Panc1 (cell line): ENCODE data around the gene STAB2. TPM values are rescaled to one million over a fixed set of nuclear protein-coding genes. Genes with fewer than 3 reads are reported as not detected.
A peak's percentile ranks its signal among the peaks of the same experiment; 100 is the strongest.

Source experiments
- ATAC-seq: fragments of 200-7000 bp; cut with Tn5 transposase; 2 replicates; pipeline ENCODE4 v1.9.1; 2020; ENCODE audit warnings: mild to moderate bottlenecking, moderate library complexity
- BruUV-seq: library from RNA; stranded (reverse); fragments of 400-500 nt; replicated peaks from 2 replicates; lab custom pipeline; 2021; lab: Mats Ljungman, UMichigan
- CTCF ChIA-PET: fragments of 300-600 bp; sonication (Branson Sonifier 250); formaldehyde crosslinking; loops from one replicate; lab custom pipeline; 2022; ENCODE audit warnings: antibody characterized with exemption; lab: Charles Lee
- POLR2A ChIA-PET: fragments of 300-600 bp; sonication (Branson Sonifier 250); formaldehyde crosslinking; loops from one replicate; lab custom pipeline; 2022; ENCODE audit warnings: antibody characterized with exemption; lab: Charles Lee
- DNase-seq: peaks from one replicate; pipeline ENCODE4 v3.0.0-alpha.2; 2010; ENCODE audit warnings: low read depth, low spot score
- H3K27ac ChIP-seq: 2 replicates; pipeline ENCODE4 v1.5.1; 2011; ENCODE audit warnings: mild to moderate bottlenecking, low read length, inconsistent platforms
- H3K27me3 ChIP-seq: fragments of 200-500 bp; sonication (Bioruptor generic); 2 replicates; pipeline ENCODE4 v1.6.0; 2014; ENCODE audit warnings: low read length, inconsistent platforms; ENCODE audit not compliant: control insufficient read depth, insufficient read depth
- H3K36me3 ChIP-seq: fragments of 200-500 bp; sonication (Bioruptor generic); 2 replicates; pipeline ENCODE4 v1.5.1; 2014; ENCODE audit warnings: inconsistent platforms, mild to moderate bottlenecking, low read length, moderate library complexity; ENCODE audit not compliant: control insufficient read depth, insufficient read depth
- H3K4me1 ChIP-seq: 2 replicates; pipeline ENCODE4 v1.5.1; 2011; ENCODE audit warnings: inconsistent platforms, mild to moderate bottlenecking, low read length, moderate library complexity; ENCODE audit not compliant: control insufficient read depth, insufficient read depth
- H3K4me3 ChIP-seq, 2 experiments: 2 replicates each; pipeline ENCODE4 v1.5.1; 2011 to 2012; ENCODE audit warnings: low read depth in 2 of 2, low read length in 2 of 2, mild to moderate bottlenecking in 2 of 2, inconsistent platforms in 1 of 2, moderate library complexity in 1 of 2
- H3K9me3 ChIP-seq: fragments of 200-500 bp; sonication (Bioruptor generic); 2 replicates; pipeline ENCODE4 v1.5.1; 2014; ENCODE audit warnings: low read depth, mild to moderate bottlenecking, inconsistent platforms, low read length, moderate library complexity; ENCODE audit not compliant: control insufficient read depth, insufficient read depth
- CTCF ChIP-seq: fragments of 450-650 bp; IDR thresholded peaks from 2 replicates; pipeline ENCODE4 v1.5.1; 2017; ENCODE audit warnings: mild to moderate bottlenecking
- POLR2AphosphoS5 ChIP-seq: IDR thresholded peaks from 2 replicates; pipeline ENCODE4 v1.6.1; 2012; ENCODE audit warnings: mild to moderate bottlenecking, low read depth, low read length, moderate library complexity
- REST ChIP-seq, 2 experiments: IDR thresholded peaks; 2 replicates each; pipeline ENCODE4 v1.6.1; 2011 to 2012; ENCODE audit warnings: low read depth in 2 of 2, control low read depth in 1 of 2, low read length in 1 of 2, mild to moderate bottlenecking in 1 of 2, moderate library complexity in 1 of 2; ENCODE audit not compliant: insufficient read depth in 1 of 2
- SIN3A ChIP-seq: IDR thresholded peaks from 2 replicates; pipeline ENCODE4 v1.6.1; 2012; ENCODE audit warnings: low read depth, mild to moderate bottlenecking, low read length, moderate library complexity, borderline replicate concordance; ENCODE audit not compliant: insufficient read depth
- TCF7L2 ChIP-seq: IDR thresholded peaks from 2 replicates; pipeline ENCODE4 v1.6.1; 2011; ENCODE audit warnings: mild to moderate bottlenecking, low read depth, low read length, inconsistent platforms
- in situ Hi-C: cut with HindIII; loops from 2 replicates; pipeline ENCODE4 v1.10.0; 2016; ENCODE audit warnings: low sequenced_read_pairs, low pct_unique_long_range_greater_than_20kb
- intact Hi-C: fragments of 100-400 bp; cut with micrococcal nuclease; formaldehyde crosslinking; loops from one replicate; pipeline ENCODE4 v1.10.0; 2022; ENCODE audit not compliant: unreplicated experiment
- total RNA-seq: library from RNA; stranded (reverse); gene quantifications from one replicate; pipeline ENCODE4 v1.2.1, GENCODE V29; 2021; ENCODE audit not compliant: unreplicated experiment

Gene STAB2
- total RNA-seq, 1 experiment from 2014 or later = not detected

- CTCF ChIA-PET = no interaction called here
- BruUV-seq = no TSS peak
- POLR2A ChIA-PET = interaction anchor here (0.5 kb wide), 1 partner anchor 695 kb away, joined by 3 read pairs; no protein-coding TSS in a partner anchor
- in situ Hi-C loops (no loop called here), intact Hi-C loops (no loop called here)
- H3K27ac ChIP-seq = no peak overlapping the region
- no peak for DNase-seq
- H3K36me3 ChIP-seq = no peaks in the 10 kb centered on the region
- TF ChIP-seq CTCF (peak; percentile 26; the same call in 1 of the 2 replicates), SIN3A (no peak)
- H3K4me3 ChIP-seq = no peak overlapping the region
- no peak for ATAC-seq
- H3K27me3 ChIP-seq = peaks cover 29% of the 10 kb centered on the region
- H3K9me3 ChIP-seq = no peaks in the 10 kb centered on the region
- no peaks in the 10 kb centered on the region for H3K4me1 ChIP-seq
These were observed 941 bp upstream of the STAB2 start for GRCh38 chr12:103586132-103586531.

- no TSS peak for BruUV-seq
- no peak overlapping the region for H3K27ac ChIP-seq
- no peaks in the 10 kb centered on the region for H3K9me3 ChIP-seq
- TF ChIP-seq REST (IDR thresholded peaks at IDR 0.05; ENCODE audit: insufficient read depth in 1 of 2, low read depth in 2 of 2, low read length in 1 of 2) = no peak
- TF ChIP-seq SIN3A = no peak
- TF ChIP-seq POLR2AphosphoS5 = no peak
- no peak for TF ChIP-seq CTCF
- TF ChIP-seq TCF7L2 = no peak
- ATAC-seq (no peak), DNase-seq (no peak)
- CTCF ChIA-PET = no interaction called here
- POLR2A ChIA-PET = no interaction called here
- intact Hi-C loops (no loop called here), in situ Hi-C loops (no loop called here)
- H3K36me3 ChIP-seq = no peaks in the 10 kb centered on the region
- H3K4me1 ChIP-seq = no peaks in the 10 kb centered on the region
- H3K27me3 ChIP-seq = peaks cover 17% of the 10 kb centered on the region
- H3K4me3 ChIP-seq = no peak overlapping the region
These were observed 1.6 kb downstream of the STAB2 start for GRCh38 chr12:103588680-103589079.

- Histone ChIP-seq H3K9me3 (no peaks in the 10 kb centered on the region), H3K27ac (no peak overlapping the region), H3K4me3 (no peak overlapping the region), H3K4me1 (no peaks in the 10 kb centered on the region), H3K27me3 (peaks cover 14% of the 10 kb centered on the region), H3K36me3 (no peaks in the 10 kb centered on the region)
- ChIA-PET POLR2A (no interaction called here), CTCF (no interaction called here)
- intact Hi-C loops (no loop called here), in situ Hi-C loops (no loop called here)
- no TSS peak for BruUV-seq
- DNase-seq (no peak), ATAC-seq (no peak)
- TF ChIP-seq TCF7L2 = no peak
- no peak for TF ChIP-seq SIN3A
- no peak for TF ChIP-seq POLR2AphosphoS5
- no peak for TF ChIP-seq REST (IDR thresholded peaks at IDR 0.05; ENCODE audit: insufficient read depth in 1 of 2, low read depth in 2 of 2, low read length in 1 of 2)
These were observed 2.4 kb downstream of the STAB2 start for GRCh38 chr12:103589517-103589916.
